Osteocyte (in vitro differentiated cells): Measurements from ENCODE around the gene ARL6IP5. TPM values are rescaled to one million over a fixed set of nuclear protein-coding genes. Genes with fewer than 3 reads are reported as not detected.

ENCODE experiments used
- DNase-seq: peaks from one replicate; pipeline ENCODE4 v3.0.0; 2021; ENCODE audit warnings: mixed read lengths; ENCODE audit not compliant: unreplicated experiment; ENCODE audit errors: extremely low spot score
- H3K27ac Mint-ChIP-seq: one replicate; pipeline ENCODE4 v1.8.0; 2021; ENCODE audit warnings: mild to moderate bottlenecking, mixed read lengths; ENCODE audit not compliant: unreplicated experiment
- H3K27me3 Mint-ChIP-seq: one replicate; pipeline ENCODE4 v1.8.0; 2021; ENCODE audit warnings: mixed read lengths; ENCODE audit not compliant: unreplicated experiment
- H3K36me3 Mint-ChIP-seq: one replicate; pipeline ENCODE4 v1.8.0; 2021; ENCODE audit warnings: mixed read lengths; ENCODE audit not compliant: unreplicated experiment
- H3K4me1 Mint-ChIP-seq: one replicate; pipeline ENCODE4 v1.8.0; 2021; ENCODE audit warnings: mixed read lengths; ENCODE audit not compliant: unreplicated experiment
- H3K4me3 Mint-ChIP-seq: one replicate; pipeline ENCODE4 v1.8.0; 2021; ENCODE audit warnings: mild to moderate bottlenecking, moderate library complexity, mixed read lengths; ENCODE audit not compliant: unreplicated experiment
- H3K9me3 Mint-ChIP-seq: one replicate; pipeline ENCODE4 v1.8.0; 2021; ENCODE audit warnings: mixed read lengths; ENCODE audit not compliant: unreplicated experiment
- CTCF ChIP-seq: fragments of 200-600 bp; sonication (generic); IDR thresholded peaks from 2 replicates; pipeline ENCODE4 v1.5.0; 2021; ENCODE audit warnings: antibody characterized with exemption, mild to moderate bottlenecking, moderate library complexity
- total RNA-seq: library from RNA; stranded (reverse); gene quantifications from 2 replicates; pipeline ENCODE4 v1.2.1, GENCODE V29; 2021

The ARL6IP5 gene
- total RNA-seq, 1 donor from 2014 or later: 116 TPM

- Mint-ChIP-seq H3K4me1 (no peaks in the 10 kb centered on the region), H3K27ac (no peak overlapping the region), H3K9me3 (no peaks in the 10 kb centered on the region), H3K4me3 (no peak overlapping the region), H3K27me3 (no peaks in the 10 kb centered on the region), H3K36me3 (no peaks in the 10 kb centered on the region)
- TF ChIP-seq CTCF: no peak
- no peak for DNase-seq
Observed at GRCh38 chr3:69115731-69116130, 31.0 kb downstream of the ARL6IP5 start.

- Mint-ChIP-seq H3K4me1 (no peaks in the 10 kb centered on the region), H3K9me3 (no peaks in the 10 kb centered on the region), H3K36me3 (no peaks in the 10 kb centered on the region), H3K27ac (no peak overlapping the region), H3K27me3 (no peaks in the 10 kb centered on the region), H3K4me3 (no peak overlapping the region)
- no peak for DNase-seq
- no peak for TF ChIP-seq CTCF
Observed at GRCh38 chr3:69116162-69116561, 31.4 kb downstream of the ARL6IP5 start.

GRCh38 chr3:69116897-69117296 lies 32.2 kb downstream of the ARL6IP5 start:
- Mint-ChIP-seq H3K27me3 (no peaks in the 10 kb centered on the region), H3K36me3 (no peaks in the 10 kb centered on the region), H3K4me3 (no peak overlapping the region), H3K4me1 (peaks cover under 1% of the 10 kb centered on the region), H3K27ac (no peak overlapping the region), H3K9me3 (no peaks in the 10 kb centered on the region)
- DNase-seq: no peak
- no peak for TF ChIP-seq CTCF

- Mint-ChIP-seq H3K36me3 (no peaks in the 10 kb centered on the region), H3K9me3 (no peaks in the 10 kb centered on the region), H3K4me3 (no peak overlapping the region), H3K4me1 (peaks cover 3% of the 10 kb centered on the region), H3K27ac (no peak overlapping the region), H3K27me3 (no peaks in the 10 kb centered on the region)
- no peak for DNase-seq
- no peak for TF ChIP-seq CTCF
Observed at GRCh38 chr3:69118555-69118954, 33.8 kb downstream of the ARL6IP5 start.

DNA sequence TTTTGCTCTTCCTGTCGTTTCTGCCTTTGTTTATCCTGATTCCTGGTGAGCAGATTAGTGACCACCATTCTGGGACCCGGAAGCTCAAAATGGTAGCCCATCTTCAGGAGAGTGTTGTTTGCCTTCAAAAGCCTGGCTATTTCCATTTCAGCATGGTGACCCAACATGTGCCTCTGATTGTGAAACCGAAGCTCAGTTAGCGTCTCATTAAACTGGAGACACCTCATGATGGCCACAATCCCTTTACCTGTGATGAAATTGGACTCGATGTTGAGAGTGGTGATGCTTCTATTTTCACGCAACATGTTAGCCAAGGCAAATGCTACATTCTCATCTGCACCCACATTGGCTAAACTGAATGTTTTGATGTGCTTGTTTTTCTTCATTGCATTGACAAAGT lies 34.4 kb downstream of the ARL6IP5 start:
- TF ChIP-seq CTCF: no peak
- no peak overlapping the region for H3K4me3 Mint-ChIP-seq
- H3K4me1 Mint-ChIP-seq: peaks cover 3% of the 10 kb centered on the region
- no peaks in the 10 kb centered on the region for H3K36me3 Mint-ChIP-seq
- no peak for DNase-seq
- no peak overlapping the region for H3K27ac Mint-ChIP-seq
- H3K27me3 Mint-ChIP-seq: no peaks in the 10 kb centered on the region
- no peaks in the 10 kb centered on the region for H3K9me3 Mint-ChIP-seq
